ENCODE measurements around the gene CRYBG2.

CRYBG2 gene

GRCh38 chr1:26291433-26291832 lies 62.5 kb downstream of the CRYBG2 start:
- DNase-seq, result no peak

- DNase-seq, result no peak
These were observed 63.1 kb downstream of the CRYBG2 start for GRCh38 chr1:26290882-26291261.

DNA sequence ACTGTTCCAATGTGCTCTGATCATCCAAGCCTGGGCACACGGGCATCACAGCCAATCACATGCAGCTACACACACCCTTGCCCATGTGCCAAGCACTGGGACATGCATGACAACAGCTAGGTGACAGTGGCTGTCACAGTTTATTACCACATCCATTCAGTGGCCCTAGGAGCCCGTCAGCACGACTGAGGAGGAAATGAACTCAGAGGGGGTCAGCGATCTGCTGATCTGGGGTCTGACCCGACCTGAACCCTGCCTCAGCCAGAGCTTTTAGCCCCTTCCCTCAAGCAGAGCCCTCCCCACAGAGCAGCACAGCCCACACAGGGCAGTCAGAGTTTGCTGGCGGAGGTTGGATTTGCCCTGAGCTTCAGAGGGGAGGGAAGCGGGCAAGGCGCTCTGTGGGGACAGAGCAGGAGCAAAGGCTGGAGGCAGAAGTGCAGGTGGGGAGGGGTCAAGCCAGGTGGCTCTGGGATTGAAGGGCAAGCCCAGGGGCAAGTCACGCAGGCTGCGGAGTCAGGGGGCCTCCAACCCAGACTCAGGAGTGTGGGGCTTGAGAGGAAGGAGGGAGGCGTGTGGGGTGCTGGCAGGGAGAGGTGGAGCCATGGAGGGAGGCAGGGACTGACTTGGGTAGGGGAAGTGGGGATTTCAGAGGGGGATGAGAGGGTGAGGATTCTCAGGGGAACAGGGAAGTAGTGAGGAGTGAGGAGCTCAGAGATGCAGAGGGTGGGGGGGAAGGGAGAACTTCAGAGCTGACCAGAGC lies 63.6 kb downstream of the CRYBG2 start:
- no peak for DNase-seq

DNA sequence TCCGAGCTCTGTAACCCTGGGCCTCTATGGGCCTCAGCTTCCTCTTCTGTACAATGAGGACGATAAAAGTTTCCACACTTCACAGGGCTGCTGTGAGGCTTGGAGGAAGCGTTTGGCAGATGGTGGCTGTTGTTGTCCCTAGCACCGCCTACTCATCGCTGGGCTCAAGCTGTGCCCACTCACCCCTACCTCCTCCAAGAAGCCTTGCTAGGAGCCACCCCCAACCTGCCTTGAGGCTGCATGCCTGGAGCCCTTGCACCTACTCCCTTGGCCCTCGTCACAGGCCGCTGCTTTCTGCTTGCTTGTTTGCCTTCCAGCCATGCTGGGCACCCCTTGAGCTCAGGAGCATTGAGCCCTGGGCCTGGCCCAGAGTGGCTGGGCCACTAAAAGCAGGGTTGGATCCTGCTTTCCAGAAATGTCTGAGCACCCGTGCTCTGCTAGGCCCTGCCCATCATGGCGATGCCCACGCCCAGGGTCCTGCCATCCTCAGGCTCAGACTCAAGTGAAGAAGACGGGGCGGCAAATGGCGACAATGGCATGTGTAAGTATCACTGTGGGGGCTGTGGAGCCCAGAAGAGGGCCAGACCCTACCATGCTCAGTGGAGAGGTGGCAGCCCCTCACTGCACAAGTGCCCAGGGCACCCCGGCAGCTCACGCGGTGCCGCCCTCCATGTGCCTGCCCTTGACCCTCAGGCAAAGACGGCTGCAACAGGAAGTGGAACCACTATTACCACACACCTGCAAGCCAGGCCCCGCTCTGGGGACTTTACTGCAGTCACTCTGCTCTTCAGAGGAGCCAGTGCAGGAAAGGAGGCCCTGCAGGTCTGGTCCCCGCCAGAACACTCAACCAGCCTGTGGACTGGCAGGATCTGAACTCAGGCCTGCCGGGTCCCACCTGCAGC lies 64.5 kb downstream of the CRYBG2 start:
- DNase-seq, result no peak

DNA sequence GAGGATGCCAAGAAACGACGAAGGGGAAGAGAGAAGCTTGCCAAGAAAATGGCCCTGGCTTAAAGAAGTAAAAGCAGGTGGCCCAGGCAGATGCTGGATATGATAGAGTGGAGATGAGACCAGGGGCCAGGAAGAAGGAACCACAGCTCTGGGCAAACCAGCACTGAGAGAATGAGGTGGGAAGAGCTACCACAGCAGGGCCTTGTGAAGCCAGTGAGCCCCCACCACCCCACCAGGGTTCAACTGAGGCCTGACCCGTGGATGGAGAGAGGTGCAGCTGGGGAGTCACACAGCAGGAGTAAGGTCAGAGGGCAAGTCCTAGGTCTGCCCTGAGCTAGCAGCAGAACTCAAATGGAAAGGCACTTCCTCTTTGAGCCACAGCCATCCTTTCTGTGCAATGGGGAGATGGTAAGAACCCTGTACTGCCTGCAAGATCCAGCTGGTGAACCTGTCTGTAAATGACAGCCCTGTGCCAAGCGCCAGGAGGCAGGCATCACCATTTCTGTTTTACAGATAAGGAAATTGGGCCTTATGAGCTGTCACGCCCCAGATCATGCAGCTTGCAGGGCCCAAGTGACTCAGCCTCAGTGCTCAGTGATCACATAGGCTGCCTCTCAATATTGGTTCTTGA lies 65.5 kb downstream of the CRYBG2 start:
- DNase-seq, result no peak

- no peak for DNase-seq
These were observed 66.1 kb downstream of the CRYBG2 start for GRCh38 chr1:26287811-26288210.

- DNase-seq, result no peak
These were observed 66.8 kb downstream of the CRYBG2 start for GRCh38 chr1:26287033-26287711.

DNA sequence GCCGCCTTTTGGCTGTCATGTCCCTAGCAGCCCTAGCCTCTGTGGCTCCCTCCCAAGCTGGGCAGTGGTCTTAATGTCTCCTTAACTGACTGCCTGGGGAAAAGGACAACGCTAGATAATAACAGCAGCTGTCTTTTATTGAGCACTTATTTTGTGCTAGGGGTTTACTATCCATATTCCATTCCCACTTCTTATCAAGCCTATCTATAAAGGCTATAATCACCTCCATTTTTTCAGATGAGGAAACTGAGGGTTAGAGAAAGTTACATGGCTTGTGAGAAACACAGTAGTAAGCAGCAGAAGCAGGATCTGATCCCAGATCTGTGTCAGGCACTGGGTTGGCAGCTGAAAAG lies 67.9 kb downstream of the CRYBG2 start:
- DNase-seq, result no peak

- no peak for DNase-seq
These were observed 68.4 kb downstream of the CRYBG2 start for GRCh38 chr1:26285366-26286063.

DNA sequence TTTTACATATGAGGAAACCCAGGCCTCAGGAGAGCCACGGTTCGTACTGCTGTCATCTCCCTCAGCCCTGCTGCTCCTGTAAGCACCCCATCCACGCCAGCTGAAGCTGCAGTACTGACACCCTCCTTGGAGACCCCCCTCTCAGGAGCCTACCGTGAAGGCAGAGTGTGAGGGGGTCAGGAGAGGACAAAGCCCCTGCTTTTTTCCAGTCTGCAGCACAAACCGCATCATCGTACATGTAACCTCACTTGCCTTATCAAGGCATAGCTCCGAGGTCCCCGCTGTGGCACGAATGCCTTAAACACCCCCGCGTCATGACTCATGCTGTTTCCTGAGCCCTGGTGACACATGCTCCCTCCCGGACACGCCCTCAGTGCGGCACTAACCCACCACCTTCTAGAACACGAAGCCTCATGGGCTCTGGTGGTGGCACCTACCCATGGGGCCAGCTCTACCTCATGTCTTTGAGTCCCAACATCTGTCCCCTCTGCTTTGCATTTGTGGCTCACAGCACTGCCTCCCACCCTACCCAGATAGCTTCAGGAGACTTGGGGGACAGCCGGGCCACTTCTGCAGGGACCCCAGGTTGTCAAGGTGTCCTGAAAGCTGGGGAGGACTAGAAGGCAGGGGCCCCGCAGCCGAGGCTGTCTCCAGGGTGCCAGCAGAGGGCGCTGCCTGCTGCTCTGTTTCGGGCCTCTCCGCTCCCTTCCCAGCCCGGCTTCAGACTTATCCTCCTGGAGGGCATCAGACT lies 69.2 kb downstream of the CRYBG2 start:
- no peak for DNase-seq

DNA sequence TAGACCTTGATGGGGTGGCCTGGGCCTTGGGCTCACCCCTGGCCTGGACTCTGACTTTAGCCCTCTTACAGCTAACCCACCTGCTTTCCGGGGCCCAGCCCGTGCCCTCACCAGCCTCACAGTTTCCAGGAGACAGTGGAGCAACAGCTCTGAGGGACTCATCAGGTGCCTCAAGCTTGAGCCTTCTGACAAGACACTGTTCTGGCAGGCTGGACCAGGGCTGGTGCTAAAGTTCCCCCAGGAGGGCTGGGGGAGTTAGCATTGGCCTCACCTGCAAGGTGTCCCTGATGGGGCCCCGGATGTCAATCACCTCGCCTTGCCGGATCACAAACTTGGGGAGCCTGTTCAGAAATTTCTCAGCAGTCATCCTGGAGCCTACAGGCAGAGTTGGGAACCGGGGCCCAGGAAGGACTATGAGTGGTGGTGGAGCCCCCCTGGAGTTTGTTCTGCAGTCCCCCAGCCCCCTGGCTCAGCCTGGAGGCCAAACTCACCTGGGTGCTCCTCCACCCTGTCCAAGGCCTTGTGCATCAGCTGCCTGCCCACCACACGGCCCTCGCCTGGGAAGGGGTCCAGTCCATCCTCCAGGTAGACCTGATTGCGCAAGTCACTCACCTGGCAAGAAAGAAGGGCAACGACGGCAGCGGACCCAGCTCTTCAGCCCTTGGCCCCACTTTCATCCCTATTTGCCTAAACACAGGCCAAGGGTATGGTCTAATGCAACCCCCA lies 69.9 kb downstream of the CRYBG2 start:
- DNase-seq, result no peak

DNA sequence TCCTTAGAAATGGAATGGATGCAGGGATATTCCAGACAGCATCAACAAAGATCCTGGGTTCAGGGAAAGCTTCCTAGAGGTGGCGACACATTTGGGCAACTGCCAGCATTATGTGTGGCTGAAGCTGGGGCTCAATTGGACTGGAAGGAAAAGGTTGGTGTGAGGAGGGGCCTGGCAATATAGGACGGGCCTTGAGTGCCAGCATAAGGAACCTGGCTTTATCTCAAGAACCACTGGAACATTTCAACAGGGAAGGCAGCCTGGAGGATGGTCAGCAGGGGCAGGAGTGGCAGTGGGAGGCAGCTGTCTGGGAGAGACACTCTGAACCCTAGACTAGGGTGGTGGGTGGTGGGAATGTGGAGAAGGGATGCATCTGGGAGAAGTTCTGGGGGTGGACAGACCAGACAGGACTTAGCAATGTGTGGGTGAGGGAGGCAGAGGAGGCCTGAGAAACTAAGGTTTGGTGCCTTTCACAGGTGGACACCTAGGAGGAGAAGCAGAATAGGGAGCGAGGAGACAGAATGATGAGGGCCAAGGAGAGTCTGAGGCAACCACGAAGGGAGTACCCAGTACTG lies 70.6 kb downstream of the CRYBG2 start:
- DNase-seq, result no peak

- no peak for DNase-seq
These were observed 71.5 kb downstream of the CRYBG2 start for GRCh38 chr1:26282401-26282918.

- no peak for DNase-seq
These were observed 72.0 kb downstream of the CRYBG2 start for GRCh38 chr1:26281971-26282370.

DNA sequence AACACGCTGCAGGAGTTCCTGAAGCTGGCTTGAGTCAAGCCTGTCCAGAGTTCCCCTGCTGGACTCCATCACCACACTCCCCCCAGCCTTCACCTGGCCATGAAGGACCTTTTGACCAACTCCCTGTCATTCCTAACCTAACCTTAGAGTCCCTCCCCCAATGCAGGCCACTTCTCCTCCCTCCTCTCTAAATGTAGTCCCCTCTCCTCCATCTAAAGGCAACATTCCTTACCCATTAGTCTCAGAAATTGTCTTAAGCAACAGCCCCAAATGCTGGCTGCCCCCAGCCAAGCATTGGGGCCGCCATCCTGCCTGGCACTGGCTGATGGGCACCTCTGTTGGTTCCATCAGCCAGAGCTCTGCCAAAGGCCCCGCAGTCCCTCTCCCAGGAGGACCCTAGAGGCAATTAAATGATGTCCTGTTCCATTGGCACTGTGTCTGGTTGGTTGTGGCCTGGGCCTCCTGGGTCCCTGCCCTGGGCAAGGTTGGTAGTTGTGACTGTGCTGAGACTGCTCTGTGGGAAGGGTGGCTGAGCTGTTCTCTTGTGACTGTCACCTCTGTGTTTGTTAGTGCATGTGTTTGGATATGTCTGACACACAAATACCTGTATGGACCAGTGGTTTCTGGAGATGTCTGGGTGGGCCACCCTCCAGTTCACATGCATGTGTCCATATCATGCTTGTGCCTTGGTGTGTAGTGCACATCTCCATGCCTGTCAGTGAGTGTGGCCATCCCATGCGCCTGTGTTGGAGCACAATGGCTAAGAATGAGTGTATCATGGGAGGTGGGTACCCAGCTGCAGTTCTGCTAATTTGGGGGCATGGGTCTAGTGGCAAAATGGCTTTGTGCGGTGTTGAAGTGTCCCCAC lies 72.6 kb downstream of the CRYBG2 start:
- DNase-seq, result no peak

DNA sequence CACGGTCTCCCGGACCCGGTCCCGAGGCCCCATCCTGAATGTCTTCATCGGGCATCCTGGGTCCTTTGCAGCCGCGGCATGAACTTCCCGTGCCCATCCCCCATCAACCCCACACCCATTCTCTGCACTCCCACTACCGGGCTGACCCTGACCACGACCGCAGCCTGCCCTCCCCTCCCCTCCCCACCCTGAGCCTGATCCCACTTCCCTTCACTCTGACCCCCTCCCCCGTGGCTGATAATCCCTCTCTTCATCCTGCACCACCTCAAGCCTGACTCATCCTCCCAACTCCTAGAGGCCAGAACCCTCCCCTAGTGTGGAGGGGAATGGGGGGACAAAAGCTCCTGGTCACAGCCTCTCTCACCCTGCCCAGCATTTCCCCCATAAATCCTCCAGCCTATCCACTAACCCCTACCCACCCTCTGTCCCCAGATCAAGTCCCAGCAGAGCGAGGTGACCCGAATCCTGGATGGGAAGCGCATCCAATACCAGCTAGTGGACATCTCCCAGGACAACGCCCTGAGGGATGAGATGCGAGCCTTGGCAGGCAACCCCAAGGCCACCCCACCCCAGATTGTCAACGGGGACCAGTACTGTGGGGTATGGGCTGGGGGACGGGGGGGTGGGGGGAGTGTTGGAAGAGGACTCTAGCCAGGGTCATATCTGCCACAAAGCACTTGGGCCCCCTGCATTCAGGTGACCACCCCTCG lies 73.4 kb downstream of the CRYBG2 start:
- no peak for DNase-seq

DNA sequence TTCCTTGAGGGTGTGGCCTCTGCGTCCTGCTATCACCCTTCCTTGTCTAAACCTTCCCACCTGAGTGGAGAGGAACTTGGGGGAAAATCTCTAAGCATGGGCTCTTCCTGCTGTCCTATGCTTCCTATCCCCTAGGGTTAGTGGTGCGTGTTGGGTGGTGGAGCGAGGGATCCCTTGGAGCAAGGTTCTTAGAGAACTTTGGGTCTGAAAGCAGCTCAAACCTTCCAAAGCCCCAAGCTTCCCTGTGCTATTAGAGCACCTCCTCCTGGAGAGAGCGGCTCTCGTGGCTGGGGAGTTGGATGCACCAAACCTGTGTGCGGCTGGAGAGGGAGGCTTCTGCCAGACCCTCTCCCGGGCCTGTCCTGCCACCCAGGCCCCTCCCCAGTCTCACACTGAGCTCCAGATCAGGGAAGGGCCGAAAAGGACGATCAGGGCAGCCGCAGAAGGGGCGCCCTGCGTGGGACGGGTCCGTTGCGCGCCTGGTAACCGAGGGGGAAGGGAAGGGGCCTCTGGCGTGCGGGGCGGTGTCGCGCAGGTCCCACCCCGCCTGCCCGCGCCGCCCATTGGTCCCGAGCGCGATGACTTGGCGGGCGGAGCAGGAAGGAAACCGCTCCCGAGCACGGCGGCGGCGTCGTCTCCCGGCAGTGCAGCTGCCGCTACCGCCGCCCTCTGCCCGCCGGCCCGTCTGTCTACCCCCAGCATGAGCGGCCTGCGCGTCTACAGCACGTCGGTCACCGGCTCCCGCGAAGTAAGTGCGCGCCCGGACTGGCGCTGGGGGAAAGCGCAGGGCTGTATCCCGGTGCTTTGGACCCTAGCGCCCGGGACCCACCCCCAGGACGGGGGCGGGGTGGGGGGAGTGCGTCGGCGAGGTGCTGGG lies 74.2 kb downstream of the CRYBG2 start, which contains the start of gene SH3BGRL3:
SH3BGRL3 (plus strand) TSS at position 631 of the 877 bp plus-strand sequence; CDS start at position 701, 70 bp downstream.
- no peak for DNase-seq

Data from NCI-H187 treated with DMSO at 0.1 percent for 48 hours (cell line).